ENCODE results near the gene PARP14.
"Not testable (repeated sequence)": the region's sequence is repeated elsewhere in the genome, so short reads cannot be mapped to it uniquely, and the experiment has no call there.

PARP14 gene

DNA sequence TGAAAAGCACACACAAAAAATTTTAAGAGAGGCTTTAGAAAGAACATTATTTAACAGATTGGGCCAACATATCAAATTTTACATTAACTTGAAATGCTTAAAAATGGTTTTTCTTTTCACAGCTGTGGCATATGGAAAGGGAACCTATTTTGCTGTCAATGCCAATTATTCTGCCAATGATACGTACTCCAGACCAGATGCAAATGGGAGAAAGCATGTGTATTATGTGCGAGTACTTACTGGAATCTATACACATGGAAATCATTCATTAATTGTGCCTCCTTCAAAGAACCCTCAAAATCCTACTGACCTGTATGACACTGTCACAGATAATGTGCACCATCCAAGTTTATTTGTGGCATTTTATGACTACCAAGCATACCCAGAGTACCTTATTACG lies 47.5 kb downstream of the PARP14 start:
- peaks cover 33% of the 10 kb centered on the region for H3K36me3 Mint-ChIP-seq
- H3K4me1 Mint-ChIP-seq (ENCODE audit: low read depth), result no peaks in the 10 kb centered on the region
- no peak overlapping the region for H3K27ac Mint-ChIP-seq
- H3K27me3 Mint-ChIP-seq, result no peaks in the 10 kb centered on the region
- H3K9me3 Mint-ChIP-seq (ENCODE audit: low read depth), result peaks cover 7% of the 10 kb centered on the region
- no peak overlapping the region for H3K4me3 Mint-ChIP-seq

DNA sequence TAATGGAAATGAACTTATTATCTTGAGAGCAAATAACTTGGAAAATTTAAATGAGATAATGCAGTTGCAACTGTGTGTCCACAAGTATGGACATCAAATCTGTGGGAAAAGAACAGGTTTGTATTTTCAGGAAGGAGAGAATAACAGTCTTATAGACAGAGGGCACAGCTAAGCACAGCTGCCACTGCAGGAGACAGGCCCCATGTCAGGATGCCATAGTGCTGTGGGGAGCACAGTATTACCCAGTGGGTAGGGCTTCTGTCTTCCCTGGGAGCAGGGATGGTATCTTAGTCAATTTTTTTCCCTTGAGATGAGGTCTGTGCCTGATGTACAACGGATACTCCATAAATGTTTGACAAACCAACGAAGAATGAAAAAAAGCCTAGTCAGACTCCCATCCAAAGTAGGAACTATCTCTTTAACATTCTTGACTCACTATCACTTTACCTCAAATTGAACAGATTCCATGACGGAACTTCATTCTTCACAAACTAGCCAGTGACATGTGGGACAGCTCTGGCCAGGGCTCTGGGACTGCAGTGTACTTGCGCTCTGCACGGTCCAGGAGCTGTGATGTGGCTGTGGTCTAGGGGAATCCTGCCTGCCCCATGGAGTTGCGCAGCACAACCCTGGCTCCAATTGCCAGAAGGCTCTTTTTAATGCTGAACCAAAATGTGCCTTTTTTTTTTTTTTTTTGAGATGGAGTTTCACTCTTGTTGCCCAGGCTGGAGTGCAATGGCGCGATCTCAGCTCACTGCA lies 48.3 kb downstream of the PARP14 start:
- H3K4me3 Mint-ChIP-seq, result no peak overlapping the region
- no peak overlapping the region for H3K27ac Mint-ChIP-seq
- peaks cover 31% of the 10 kb centered on the region for H3K36me3 Mint-ChIP-seq
- no peaks in the 10 kb centered on the region for H3K4me1 Mint-ChIP-seq (ENCODE audit: low read depth)
- H3K27me3 Mint-ChIP-seq, result no peaks in the 10 kb centered on the region
- peaks cover 7% of the 10 kb centered on the region for H3K9me3 Mint-ChIP-seq (ENCODE audit: low read depth)

DNA sequence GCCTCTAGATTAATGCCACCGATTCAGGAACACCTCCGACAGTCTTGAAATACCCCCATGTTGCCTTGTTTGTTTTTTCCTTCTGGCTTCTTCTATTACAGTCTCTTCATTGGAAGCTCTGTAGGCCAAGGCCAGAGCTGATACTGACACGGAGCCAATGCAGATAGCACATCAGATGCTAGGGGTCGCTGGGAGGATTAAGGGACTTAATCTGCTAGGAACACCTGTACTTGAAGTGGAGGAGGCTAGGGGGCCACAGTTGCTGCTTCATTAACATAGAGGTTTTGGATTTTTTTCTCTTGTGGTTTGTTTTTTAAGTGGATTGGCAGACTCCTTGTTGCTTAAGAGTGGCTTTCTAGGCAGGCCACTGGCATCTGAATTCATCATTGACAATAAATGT lies 49.6 kb downstream of the PARP14 start:
- no peaks in the 10 kb centered on the region for H3K27me3 Mint-ChIP-seq
- peaks cover 7% of the 10 kb centered on the region for H3K9me3 Mint-ChIP-seq (ENCODE audit: low read depth)
- H3K36me3 Mint-ChIP-seq, result peaks cover 31% of the 10 kb centered on the region
- H3K4me1 Mint-ChIP-seq (ENCODE audit: low read depth), result no peaks in the 10 kb centered on the region
- no peak overlapping the region for H3K27ac Mint-ChIP-seq
- H3K4me3 Mint-ChIP-seq, result no peak overlapping the region

DNA sequence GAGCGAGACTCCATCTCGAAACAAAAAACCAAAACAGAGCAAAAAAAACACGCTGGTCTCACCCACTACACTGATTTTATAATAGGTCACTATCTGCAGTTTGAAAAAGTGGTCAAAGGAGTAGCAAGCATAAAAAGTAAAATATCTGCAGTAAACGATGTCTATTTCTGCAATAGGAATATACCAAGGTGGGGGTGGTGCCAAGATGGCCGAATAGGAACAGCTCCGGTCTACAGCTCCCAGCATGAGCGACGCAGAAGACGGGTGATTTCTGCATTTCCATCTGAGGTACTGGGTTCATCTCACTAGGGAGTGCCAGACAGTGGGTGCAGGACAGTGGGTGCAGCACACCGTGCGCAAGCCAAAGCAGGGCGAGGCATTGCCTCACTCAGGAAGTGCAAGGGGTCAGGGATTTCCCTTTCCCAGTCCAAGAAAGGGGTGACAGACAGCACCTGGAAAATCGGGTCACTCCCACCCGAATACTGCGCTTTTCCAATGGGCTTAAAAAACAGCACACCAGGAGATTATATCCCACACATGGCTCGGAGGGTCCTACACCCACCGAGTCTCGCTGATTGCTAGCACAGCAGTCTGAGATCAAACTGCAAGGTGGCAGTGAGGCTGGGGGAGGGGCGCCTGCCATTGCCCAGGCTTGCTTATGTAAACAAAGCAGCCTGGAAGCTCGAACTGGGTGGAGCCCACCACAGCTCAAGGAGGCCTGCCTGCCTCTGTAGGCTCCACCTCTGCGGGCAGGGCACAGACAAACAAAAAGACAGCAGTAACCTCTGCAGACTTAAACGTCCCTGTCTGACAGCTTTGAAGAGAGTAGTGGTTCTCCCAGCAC lies 52.3 kb downstream of the PARP14 start:
- peaks cover 18% of the 10 kb centered on the region for H3K36me3 Mint-ChIP-seq
- not testable (repeated sequence) for H3K27ac Mint-ChIP-seq; H3K27me3 Mint-ChIP-seq; H3K9me3 Mint-ChIP-seq (ENCODE audit: low read depth); H3K4me3 Mint-ChIP-seq; H3K4me1 Mint-ChIP-seq (ENCODE audit: low read depth)

DNA sequence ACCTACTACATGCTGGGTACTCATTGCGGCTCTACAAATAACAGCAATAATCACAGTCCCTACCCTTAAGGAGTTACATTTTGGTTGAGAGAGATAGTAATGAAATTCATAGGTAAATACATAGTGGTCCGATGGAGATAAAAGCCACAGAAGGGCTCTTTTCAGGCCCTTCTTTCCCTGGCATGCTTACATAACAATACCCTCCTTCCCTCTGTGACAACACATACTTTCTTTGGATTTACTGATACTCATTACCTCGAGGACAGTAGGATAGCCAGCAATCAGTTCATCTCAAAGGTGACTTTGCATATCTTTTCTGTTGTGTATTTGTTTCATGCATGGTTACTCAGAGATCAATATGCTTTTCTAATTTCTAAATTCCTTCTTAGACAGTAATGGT lies 58.5 kb downstream of the PARP14 start:
- H3K27me3 Mint-ChIP-seq, result no peaks in the 10 kb centered on the region
- peaks cover 41% of the 10 kb centered on the region for H3K36me3 Mint-ChIP-seq
- peaks cover 2% of the 10 kb centered on the region for H3K4me1 Mint-ChIP-seq (ENCODE audit: low read depth)
- H3K27ac Mint-ChIP-seq, result no peak overlapping the region
- H3K4me3 Mint-ChIP-seq, result no peak overlapping the region
- peaks cover 4% of the 10 kb centered on the region for H3K9me3 Mint-ChIP-seq (ENCODE audit: low read depth)

DNA sequence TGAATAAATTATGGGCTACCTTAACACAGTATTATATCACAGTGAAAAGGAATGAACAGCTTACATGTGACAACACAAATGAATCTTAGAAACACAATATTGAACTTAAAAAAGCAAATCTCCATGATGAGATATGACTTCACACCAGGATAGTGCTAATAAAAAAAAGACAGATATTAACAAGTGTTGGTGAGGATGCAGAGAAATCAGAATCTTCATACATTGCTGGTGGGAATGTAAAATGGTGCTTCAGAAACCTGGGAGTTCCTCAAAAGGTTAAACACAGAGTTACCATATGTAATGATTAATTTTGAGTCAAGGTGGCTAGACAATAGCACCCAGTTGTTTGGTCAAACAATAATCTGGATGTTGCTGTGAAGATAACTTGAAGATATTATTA lies 61.6 kb downstream of the PARP14 start:
- peaks cover 2% of the 10 kb centered on the region for H3K4me1 Mint-ChIP-seq (ENCODE audit: low read depth)
- H3K27me3 Mint-ChIP-seq, result no peaks in the 10 kb centered on the region
- H3K4me3 Mint-ChIP-seq, result no peak overlapping the region
- no peak overlapping the region for H3K27ac Mint-ChIP-seq
- peaks cover 4% of the 10 kb centered on the region for H3K9me3 Mint-ChIP-seq (ENCODE audit: low read depth)
- peaks cover 51% of the 10 kb centered on the region for H3K36me3 Mint-ChIP-seq

DNA sequence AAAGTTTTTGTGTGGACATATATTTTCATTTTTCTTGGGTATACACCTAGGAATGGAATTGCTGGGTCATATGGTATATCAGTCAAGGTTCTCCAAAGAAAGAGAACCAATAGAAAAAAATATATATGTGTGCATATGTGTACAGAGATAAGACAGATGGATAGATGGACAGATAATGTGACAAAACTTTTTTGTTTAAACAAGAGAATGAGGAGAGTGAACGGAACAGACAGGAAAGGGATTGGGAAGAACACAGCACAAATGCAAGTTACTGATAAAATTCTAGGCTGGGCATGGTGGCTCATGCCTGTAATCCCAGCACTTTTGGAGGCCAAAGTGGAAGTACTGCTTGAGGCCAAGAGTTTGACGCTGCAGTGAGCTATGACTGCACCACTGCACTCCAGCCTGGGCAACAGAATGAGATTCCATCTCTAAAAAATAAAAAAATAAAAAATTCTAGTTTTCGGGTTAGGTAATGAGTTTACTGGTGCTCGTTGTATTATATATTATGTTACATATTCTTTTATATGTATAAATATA lies 63.0 kb downstream of the PARP14 start:
- Mint-ChIP-seq H3K4me3 (no peak overlapping the region), H3K27me3 (no peaks in the 10 kb centered on the region), H3K27ac (no peak overlapping the region), H3K4me1 (ENCODE audit: low read depth) (no peaks in the 10 kb centered on the region), H3K36me3 (peaks cover 51% of the 10 kb centered on the region), H3K9me3 (ENCODE audit: low read depth) (peaks cover 4% of the 10 kb centered on the region)

DNA sequence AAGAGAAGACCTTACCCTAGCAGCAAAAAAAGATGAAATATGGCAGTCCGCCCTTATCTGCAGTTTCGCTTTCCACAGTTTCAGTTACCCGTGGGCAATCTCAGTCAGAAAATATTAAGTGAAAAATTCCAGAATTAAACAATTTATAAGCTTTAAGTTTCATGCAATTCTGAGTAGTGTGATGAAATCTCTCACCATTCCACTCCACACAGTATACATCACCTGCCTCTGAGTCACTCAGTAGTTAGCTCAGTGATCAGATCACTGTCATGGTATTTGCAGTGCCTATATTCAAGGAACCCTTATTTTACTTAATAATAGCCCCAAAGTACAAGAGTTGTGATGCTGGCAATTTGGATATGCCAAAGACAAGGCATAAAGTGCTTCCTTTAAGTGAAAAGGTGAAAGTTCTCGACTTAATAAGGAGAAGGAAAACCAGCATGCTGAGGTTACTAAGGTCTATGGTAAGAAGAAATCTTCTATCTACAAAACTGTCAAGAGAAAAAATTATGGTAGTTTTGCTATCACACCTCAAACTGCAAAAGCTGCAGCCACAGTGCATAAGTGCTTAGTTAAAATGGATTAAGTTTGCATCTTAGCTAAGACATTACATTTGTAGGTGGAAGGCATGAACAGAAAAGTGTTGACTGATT lies 64.9 kb downstream of the PARP14 start:
- Mint-ChIP-seq H3K9me3 (ENCODE audit: low read depth) (peaks cover 4% of the 10 kb centered on the region), H3K4me3 (no peak overlapping the region), H3K27me3 (no peaks in the 10 kb centered on the region), H3K36me3 (peaks cover 39% of the 10 kb centered on the region), H3K4me1 (ENCODE audit: low read depth) (no peaks in the 10 kb centered on the region), H3K27ac (no peak overlapping the region)

DNA sequence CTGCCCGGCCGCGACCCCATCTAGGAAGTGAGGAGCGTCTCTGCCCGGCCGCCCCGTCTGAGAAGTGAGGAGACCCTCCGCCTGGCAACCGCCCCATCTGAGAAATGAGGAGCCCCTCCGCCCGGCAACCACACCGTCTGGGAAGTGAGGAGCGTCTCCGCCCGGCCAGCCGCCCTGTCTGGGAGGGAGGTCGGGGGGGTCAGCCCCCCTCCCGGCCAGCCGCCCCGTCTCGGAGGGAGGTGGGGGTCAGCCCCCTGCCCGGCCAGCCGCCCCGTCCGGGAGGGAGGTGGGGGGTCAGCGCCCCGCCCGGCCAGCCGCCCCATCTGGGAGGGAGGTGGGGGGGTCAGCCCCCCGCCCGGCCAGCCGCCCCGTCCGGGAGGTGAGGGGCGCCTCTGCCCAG lies 66.7 kb downstream of the PARP14 start:
- H3K36me3 Mint-ChIP-seq, result peaks cover 33% of the 10 kb centered on the region
- H3K4me1 Mint-ChIP-seq (ENCODE audit: low read depth); H3K27ac Mint-ChIP-seq; H3K9me3 Mint-ChIP-seq (ENCODE audit: low read depth); H3K27me3 Mint-ChIP-seq; H3K4me3 Mint-ChIP-seq: not testable (repeated sequence)

DNA sequence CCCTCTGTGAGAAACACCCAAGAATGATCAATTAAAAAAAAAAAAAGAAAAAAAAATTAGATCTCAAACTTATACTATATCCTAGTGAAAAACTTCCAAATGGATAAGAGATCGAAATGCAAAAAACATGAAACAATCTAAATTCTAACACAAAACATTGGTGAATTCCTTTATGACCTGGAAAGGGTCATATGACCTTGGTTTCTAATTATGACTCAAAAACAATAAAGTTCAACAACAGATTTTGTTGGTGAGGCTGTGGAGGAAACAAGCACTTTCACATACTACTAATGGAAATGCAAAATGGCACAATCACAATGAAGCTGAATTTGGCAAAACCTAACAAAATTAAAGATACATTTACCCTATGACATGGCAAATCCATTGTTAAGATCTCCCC lies 67.7 kb downstream of the PARP14 start:
- H3K27ac Mint-ChIP-seq, result no peak overlapping the region

DNA sequence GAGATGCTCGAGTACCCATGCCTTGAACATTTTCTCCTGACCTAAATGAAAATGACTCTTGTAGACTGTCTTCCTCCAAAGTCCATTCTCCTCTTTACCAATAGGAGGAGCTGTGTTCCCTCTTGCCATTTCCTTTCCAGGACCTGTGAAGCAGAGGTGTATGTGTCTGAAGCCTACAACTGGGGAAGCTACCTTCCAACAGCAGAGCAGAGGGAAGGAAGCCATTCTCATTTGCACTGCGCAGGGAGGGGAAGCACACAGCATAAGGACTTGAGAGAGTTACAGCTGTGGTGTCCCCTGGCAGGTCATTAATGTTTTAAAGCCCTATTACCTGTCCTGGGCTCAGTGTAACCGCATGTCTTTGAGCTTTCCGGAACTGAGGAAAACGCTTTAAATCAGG lies 74.3 kb downstream of the PARP14 start:
- H3K9me3 Mint-ChIP-seq (ENCODE audit: low read depth), result no peaks in the 10 kb centered on the region
- no peak overlapping the region for H3K27ac Mint-ChIP-seq
- peaks cover 18% of the 10 kb centered on the region for H3K36me3 Mint-ChIP-seq
- H3K27me3 Mint-ChIP-seq, result no peaks in the 10 kb centered on the region
- H3K4me1 Mint-ChIP-seq (ENCODE audit: low read depth), result no peaks in the 10 kb centered on the region
- H3K4me3 Mint-ChIP-seq, result no peak overlapping the region

More for the DNA sequence above, 67.7 kb downstream of the PARP14 start:
- H3K9me3 Mint-ChIP-seq (ENCODE audit: low read depth), result no peaks in the 10 kb centered on the region
- no peak overlapping the region for H3K4me3 Mint-ChIP-seq
- peaks cover 29% of the 10 kb centered on the region for H3K36me3 Mint-ChIP-seq
- H3K4me1 Mint-ChIP-seq (ENCODE audit: low read depth), result no peaks in the 10 kb centered on the region
- no peaks in the 10 kb centered on the region for H3K27me3 Mint-ChIP-seq

DNA sequence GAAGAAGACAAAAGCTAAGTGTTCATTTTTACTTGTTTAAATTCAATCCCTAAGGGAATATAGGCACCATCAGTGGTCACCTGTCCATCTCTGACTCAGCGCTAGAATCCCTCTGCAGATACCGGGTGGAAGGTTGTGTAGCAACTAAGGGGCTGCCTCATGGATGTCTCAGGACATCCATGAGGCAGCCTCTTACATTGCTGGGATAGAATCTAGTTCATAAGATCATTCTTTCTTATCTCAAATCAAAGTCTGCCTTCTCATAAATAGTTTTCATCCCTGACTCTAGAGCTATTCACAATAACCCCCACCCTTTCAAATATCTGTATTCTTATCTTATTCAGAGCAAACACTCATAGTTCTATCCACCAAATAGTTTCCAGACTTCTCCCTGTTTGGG lies 74.9 kb downstream of the PARP14 start:
- Mint-ChIP-seq H3K4me3 (no peak overlapping the region), H3K4me1 (ENCODE audit: low read depth) (no peaks in the 10 kb centered on the region), H3K27ac (no peak overlapping the region), H3K36me3 (peaks cover 17% of the 10 kb centered on the region), H3K27me3 (no peaks in the 10 kb centered on the region), H3K9me3 (ENCODE audit: low read depth) (no peaks in the 10 kb centered on the region)

DNA sequence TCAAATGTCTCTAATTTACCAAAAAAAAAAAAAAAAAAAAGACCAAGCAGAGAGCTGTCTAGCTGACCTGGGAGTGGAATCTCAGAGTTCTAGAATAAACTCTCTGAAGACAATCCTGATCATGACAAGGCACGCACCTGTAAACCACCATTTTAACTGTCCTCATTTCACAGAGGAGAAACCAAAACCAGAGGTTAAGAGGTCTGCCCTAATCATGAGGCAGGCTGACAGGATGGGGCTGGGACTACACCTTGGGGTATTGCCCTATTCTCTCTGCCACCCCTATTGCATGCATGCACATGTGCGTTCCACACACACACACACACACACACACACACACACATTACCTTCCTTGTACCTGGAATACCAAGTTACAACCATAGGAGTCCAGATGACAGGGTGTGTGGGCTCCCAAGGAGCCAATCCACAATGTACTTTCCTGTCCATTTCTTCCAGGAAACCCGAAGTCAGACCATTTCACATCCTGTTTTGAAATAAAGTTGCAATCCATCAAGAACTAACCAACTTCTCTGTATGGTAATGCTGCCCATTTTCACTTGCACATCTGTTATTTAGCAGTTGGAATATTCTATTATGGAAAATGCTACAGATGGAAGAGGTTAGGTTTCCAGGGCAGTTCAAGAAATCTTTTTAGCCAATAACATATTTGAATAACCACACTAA lies 78.4 kb downstream of the PARP14 start:
- Mint-ChIP-seq H3K27ac (no peak overlapping the region), H3K4me1 (ENCODE audit: low read depth) (no peaks in the 10 kb centered on the region), H3K4me3 (no peak overlapping the region), H3K36me3 (peaks cover 8% of the 10 kb centered on the region), H3K27me3 (no peaks in the 10 kb centered on the region), H3K9me3 (ENCODE audit: low read depth) (no peaks in the 10 kb centered on the region)

DNA sequence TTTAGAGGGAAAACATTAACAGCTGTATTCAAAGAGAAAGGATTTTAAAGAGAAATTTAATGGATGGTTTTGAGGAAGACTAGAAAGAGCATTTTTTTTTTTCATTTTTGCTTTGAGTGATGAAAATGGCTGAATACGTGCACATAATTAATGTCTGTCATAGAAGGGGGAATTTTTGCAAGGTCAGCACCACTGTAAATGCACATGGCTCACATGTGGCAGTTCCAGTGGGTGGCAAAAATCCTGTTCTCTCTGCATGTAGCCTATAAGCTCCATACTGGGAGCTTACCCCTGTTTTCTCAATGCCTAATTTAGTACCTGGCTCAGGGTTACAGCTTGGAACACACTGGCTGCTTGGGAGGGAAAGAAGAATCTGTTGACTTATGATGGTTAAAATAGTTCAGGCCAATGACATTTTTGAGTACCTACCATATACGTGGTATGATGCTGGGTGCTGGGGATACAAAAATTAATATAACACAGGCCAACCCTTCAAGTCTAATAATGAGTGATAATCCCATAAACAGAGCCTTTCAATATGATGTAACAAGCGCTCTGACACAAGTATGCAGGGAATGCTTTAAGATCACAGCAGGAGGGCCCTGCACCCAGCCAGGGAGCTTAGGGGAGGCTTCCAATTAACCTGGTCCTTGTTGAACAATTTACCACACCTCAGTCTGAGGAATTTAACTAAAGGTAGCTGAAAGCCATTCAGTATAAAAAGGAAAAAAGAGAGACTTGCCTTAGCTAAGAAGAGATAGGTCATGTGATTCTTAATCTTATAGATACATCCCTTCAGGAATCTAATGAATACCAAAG lies 80.0 kb downstream of the PARP14 start:
- H3K36me3 Mint-ChIP-seq, result peaks cover 6% of the 10 kb centered on the region
- H3K9me3 Mint-ChIP-seq (ENCODE audit: low read depth), result no peaks in the 10 kb centered on the region
- no peak overlapping the region for H3K27ac Mint-ChIP-seq
- H3K4me3 Mint-ChIP-seq, result no peak overlapping the region
- H3K27me3 Mint-ChIP-seq, result no peaks in the 10 kb centered on the region
- H3K4me1 Mint-ChIP-seq (ENCODE audit: low read depth), result no peaks in the 10 kb centered on the region
